Subcutaneous adipose tissue (tissue), 4 donors: ENCODE results near the gene CARD14. TPM values are rescaled to one million over a fixed set of nuclear protein-coding genes. Genes with fewer than 3 reads are reported as not detected.

Experiments
- total RNA-seq, 4 donors: library from RNA; depleted of rRNA; stranded (reverse); fragments of >200 nt; gene quantifications; one replicate each; pipeline ENCODE4 v1.1.0, GENCODE V29; 2016
- TF ChIP-seq, protein P1 (sequence below): fragments of 450-650 bp; IDR thresholded peaks from one replicate; pipeline ENCODE4 v1.5.1; 2016; ENCODE audit warnings: low read depth, mild to moderate bottlenecking, control low read depth, antibody characterized with exemption, moderate library complexity

The CARD14 gene
- total RNA-seq, 4 donors from 2014 or later: 0.34 to 1.3 TPM; not detected in 2

- TF ChIP-seq, protein P1, sequence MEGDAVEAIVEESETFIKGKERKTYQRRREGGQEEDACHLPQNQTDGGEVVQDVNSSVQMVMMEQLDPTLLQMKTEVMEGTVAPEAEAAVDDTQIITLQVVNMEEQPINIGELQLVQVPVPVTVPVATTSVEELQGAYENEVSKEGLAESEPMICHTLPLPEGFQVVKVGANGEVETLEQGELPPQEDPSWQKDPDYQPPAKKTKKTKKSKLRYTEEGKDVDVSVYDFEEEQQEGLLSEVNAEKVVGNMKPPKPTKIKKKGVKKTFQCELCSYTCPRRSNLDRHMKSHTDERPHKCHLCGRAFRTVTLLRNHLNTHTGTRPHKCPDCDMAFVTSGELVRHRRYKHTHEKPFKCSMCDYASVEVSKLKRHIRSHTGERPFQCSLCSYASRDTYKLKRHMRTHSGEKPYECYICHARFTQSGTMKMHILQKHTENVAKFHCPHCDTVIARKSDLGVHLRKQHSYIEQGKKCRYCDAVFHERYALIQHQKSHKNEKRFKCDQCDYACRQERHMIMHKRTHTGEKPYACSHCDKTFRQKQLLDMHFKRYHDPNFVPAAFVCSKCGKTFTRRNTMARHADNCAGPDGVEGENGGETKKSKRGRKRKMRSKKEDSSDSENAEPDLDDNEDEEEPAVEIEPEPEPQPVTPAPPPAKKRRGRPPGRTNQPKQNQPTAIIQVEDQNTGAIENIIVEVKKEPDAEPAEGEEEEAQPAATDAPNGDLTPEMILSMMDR: no peak
Observed at GRCh38 chr17:80248894-80249710, 79.3 kb downstream of the CARD14 start.

DNA sequence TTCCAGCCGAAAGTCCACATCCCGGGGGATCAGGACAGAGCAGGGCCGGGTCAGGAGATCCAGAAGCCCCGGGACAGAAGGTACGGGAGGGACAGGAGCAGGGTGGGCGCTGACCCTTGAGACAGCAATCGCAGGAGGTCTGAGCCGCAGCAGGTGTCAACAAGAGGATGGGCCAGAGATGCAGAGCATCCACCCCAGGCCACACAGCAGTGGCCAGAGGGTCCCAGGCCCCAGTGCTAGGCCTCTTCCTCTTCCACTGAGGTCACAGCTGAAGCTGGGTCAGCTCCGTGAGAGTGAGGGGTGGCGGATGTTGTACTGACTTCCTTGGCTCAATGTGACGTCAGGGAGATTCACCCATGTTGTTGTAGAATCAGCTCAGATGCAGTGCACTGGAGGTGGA is 82.1 kb downstream of the CARD14 start:
- TF ChIP-seq, protein P1: no peak

- TF ChIP-seq, protein P1: no peak
Observed at GRCh38 chr17:80252871-80253270, 83.0 kb downstream of the CARD14 start.

DNA sequence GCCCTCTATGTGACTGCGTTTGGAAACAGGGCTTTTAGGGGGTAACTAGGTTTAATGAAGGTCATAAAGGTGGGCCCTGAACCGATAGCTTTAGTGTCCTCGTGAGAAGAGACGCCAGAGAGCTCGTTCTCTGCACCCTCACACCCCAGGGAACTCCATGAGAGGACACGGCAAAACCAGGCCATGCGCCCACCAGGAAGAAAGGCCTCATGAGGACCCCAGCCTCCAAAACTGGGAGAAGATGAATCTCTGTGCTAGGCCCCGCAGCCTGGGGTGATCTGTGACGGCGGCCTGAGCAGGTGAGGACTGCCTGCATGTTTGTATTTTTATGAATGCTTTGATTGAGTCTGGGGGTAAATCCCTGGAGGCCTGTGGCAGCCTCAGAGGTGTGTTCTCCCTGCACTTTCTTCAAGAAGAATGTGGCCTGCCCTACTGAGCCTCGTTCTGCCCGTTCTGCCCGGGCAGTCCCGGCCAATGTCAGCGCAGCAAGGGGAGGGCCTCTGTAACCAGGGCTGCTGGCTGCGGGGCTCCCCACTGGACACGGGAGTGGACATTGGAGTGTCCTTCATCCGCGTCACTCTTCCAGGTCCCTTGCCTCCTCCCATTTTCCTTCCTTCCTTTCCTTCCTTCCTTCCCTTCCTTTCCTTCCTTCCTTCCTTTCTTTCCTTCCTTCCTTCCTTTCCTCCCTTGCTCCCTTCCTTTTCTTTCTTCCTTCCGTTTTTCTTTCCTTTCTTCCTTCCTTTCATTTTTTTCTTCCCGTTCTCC is 84.0 kb downstream of the CARD14 start:
- TF ChIP-seq, protein P1: no peak

- TF ChIP-seq, protein P1: no peak
Observed at GRCh38 chr17:80254396-80255251, 84.8 kb downstream of the CARD14 start.

GRCh38 chr17:80256034-80256350 is 86.2 kb downstream of the CARD14 start:
- TF ChIP-seq, protein P1: no peak
